Activated CD4-positive, alpha-beta T cell treated with anti-CD3 and anti-CD28 coated beads, Interleukin-2, Interleukin-6, amounts not matched to agents 100 ng/mL and 50 ng/mL, durations not matched to agents 16 hours and 8 hours (primary cell): Measurements from ENCODE around the gene RDH12.
"Not testable (repeated sequence)": the region's sequence is repeated elsewhere in the genome, so short reads cannot be mapped to it uniquely, and the experiment has no call there.

Source experiments
- DNase-seq: peaks from one replicate; pipeline ENCODE4 v3.0.0-alpha.2; 2020

RDH12 gene

DNA sequence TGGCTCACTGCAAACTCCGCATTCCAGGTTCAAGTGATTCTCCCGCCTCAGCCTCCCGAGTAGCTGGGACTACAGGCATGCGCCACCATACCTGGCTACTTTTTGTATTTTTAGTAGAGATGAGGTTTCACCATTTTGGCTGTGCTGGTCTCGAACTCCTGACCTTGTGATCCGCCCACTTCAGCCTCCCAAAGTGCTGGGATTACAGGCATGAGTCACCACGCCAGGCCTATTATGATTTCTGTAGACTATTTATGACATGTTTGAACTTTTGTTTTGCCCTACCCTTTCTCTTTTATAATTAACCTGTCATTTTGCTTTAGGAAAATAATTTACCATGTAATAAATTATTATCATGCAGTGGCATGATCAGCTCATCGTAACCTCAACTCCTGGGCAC is at the start of gene RDH12:
TSS of gene RDH12 (plus strand) at position 395 of the 400 bp plus-strand sequence. CDS start 20,757 bp downstream, outside the sequence.
- DNase-seq, result not testable (repeated sequence)

DNA sequence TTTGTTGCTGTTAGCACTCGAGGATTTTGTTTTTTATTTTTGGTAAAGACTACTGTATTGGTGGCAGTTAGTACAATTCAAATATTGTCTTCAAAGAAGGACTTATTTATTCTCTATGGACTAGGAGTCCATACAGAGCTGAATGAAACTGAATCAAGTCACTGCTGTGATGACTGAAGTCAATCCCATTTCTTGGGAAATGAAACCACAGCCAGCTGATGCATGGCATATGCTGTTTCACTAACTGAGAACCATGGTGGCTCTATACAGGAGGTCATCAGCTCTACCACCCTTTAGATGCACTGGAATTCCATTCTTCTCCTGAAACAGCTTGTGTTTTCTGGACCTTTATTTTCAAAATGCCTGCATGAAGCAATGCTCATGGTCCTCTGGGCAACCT is 49.5 kb upstream of the RDH12 start:
- no peak for DNase-seq

GRCh38 chr14:67653651-67654280 is 47.9 kb upstream of the RDH12 start:
- no peak for DNase-seq

- DNase-seq, result no peak
Observed at GRCh38 chr14:67663633-67664032, 38.1 kb upstream of the RDH12 start.

DNA sequence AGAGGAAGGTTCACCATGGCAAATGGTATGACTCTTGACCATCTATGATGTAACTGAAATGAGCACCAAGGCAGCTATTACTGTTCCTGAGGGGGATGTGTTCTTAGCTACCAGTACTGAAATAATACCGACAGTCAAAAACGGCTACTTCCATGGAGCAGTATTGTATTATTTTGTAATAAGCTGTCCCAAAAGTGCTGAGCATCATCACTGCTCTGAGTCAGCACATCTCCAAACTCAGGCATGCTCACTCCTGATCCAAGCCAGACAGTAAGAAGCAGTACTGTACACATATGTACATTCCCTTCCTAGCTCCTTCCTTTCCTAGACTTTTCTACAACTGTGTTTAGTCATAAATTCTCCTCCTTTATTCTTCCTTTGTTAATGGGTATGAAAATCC is 35.8 kb upstream of the RDH12 start:
- no peak for DNase-seq

DNA sequence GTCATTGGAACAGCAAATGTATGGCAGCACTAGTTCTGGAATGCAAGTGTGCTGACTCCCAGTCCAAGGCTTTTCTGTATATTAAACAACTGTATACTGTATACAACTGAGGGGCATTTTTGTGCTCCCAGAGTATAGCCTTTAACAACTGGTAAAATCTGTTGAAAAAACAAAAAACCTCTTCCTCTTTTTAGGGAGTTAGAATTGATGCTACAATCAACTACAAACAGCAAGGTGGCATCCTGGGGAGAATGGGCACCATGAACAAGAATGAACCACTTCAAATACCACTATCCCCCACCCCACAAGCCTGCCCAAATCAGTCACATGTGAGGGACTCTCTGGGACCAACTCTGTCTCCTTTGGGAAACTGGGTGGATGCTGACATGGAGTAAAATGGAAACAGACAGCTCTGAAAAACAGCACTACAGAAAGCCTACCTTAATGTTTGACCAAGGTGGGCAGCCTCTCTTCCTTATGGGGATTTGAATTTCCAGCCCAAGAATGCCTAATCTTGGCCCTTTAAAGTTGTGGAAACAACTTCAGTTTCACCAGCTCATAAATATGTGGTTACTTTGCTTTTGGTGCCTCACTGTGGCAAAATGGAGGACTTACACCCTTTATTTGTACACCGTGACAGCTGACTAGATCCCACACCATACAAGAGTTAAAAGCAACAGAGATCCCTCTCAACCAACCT is 34.8 kb upstream of the RDH12 start:
- DNase-seq, result peak; percentile 59

DNA sequence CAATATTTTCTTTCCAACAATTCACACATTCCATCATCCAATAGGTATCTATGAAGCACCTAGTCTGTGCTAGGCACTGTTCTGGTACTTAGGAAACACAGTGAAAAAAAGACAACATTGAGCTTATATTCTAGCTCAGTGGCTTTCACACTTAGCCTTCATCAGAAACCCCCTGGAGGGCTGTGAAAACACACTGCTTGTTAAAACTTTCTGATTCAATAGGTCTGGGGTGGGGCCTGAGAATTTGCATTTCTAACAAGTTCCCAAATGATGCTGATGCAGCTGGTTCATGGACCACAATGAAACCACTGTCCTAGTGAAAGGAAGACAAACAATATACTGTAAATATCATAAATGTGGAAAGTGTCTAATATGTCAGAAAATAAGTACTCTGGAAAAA is 33.1 kb upstream of the RDH12 start:
- peak; percentile 50 for DNase-seq

DNA sequence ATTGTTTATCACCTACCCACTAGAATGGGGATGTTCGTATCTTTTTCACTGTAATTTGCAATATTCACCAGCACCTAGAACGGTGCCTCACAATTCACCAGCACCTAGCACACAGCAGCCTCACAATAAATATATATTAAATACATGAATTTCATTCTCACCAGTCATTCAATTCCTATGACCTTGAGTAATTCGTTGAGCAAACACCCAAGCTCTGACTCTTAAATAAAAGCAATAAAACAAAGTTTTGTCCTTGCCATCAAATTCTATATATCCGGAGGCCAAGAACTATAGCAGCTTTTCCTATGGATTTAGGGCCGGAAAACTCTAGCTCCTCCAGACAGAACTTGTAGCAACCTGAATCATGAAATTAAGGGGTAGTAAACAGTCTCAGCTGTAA is 28.2 kb upstream of the RDH12 start:
- no peak for DNase-seq

GRCh38 chr14:67674139-67674479 is 27.6 kb upstream of the RDH12 start:
- DNase-seq, result peak; percentile 60

DNA sequence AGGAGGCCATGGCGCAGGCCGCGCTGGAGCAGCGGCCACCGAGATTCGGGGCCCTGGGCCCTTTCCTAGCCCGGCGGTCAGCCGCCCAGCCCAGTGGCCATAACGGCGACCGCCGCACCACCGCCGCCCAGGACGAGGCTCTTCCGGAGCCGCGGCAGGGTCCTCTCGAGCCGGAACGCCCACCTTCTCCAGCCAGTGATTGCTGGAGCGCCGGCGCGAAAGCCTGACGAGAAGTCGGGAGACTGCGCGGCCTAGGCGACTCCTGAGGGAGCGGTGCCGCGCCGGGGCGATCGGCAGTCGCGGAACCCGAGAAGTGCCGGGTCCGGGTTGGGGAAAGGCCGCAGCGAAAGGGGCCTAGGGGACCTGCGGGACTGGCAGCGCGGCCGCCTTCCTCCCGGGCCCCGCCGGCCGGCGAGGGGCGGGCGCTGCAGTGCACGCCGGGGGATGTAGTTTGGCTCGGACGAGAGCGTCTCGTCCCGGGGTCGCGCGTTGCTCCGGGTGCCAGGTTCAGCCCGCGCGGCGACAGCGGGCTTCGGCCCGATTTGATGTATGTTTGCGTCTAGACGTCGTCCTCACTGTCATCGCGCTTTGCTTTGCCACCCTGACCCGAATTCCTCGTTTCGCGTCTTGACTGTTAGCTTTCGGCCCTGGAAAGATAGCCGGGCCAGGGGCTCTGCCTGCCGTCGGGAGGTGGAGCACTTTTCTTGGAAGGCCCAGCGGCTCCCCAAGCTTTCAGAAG is 27.0 kb upstream of the RDH12 start, which contains the start of gene VTI1B:
TSS of gene VTI1B (minus strand) at position 153 of the 739 bp plus-strand sequence. CDS start at position 10, 143 bp downstream.
- peak; percentile 82 for DNase-seq

GRCh38 chr14:67675219-67675582 is 26.5 kb upstream of the RDH12 start:
- no peak for DNase-seq

GRCh38 chr14:67679006-67679405 is 22.7 kb upstream of the RDH12 start:
- no peak for DNase-seq

GRCh38 chr14:67680121-67680602 is 21.5 kb upstream of the RDH12 start:
- DNase-seq, result peak; percentile 87

- no peak for DNase-seq
Observed at GRCh38 chr14:67680941-67681340, 20.7 kb upstream of the RDH12 start.

DNA sequence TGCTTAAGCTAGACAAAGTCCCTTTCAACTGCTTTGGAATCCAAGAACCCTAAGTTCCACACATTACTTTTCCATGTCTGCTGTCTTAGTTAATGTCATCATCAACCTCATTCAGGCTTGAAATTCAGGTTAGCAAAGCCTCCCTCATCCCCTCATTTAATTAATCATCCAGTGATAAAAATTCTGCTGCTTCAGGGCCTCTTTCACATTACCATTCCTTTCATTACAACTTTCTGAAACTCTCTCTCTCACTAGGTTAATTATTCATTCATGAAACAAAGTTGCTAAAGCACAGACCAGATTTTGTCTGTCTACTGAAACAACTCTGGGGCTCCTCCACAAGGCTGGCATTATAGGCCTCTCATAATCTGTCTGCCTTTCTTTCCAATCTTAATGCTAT is 17.8 kb upstream of the RDH12 start:
- DNase-seq, result no peak

GRCh38 chr14:67690011-67690410 is 11.7 kb upstream of the RDH12 start:
- no peak for DNase-seq

- DNase-seq, result peak; percentile 92
Observed at GRCh38 chr14:67694791-67695393, 6.8 kb upstream of the RDH12 start.

- peak; percentile 93 for DNase-seq
Observed at GRCh38 chr14:67695394-67695949, 6.2 kb upstream of the RDH12 start, which contains the start of gene RDH11. Gene RDH11, minus strand, starts transcription at chr14:67695764. Its CDS starts 61 bp downstream, at chr14:67695703.

DNA sequence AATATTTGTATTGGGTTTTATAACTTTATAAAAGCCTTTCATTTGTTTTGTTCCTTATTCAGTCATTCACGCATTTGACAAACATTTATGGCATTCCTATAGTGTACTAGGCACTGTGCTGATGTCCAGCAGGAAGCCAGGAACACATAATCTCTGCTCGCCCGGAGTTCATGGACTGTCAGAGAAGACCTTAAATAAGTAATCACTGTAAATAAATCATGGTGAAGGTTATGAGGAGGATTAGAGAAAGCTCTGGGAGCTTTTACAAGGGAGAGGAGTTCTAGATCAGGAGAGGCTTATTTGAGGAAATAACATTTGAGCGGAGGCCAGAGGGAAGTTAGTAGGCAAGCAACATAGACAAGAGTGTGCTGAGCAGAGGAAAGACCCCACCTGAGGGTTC is 4.7 kb upstream of the RDH12 start:
- DNase-seq, result no peak

DNA sequence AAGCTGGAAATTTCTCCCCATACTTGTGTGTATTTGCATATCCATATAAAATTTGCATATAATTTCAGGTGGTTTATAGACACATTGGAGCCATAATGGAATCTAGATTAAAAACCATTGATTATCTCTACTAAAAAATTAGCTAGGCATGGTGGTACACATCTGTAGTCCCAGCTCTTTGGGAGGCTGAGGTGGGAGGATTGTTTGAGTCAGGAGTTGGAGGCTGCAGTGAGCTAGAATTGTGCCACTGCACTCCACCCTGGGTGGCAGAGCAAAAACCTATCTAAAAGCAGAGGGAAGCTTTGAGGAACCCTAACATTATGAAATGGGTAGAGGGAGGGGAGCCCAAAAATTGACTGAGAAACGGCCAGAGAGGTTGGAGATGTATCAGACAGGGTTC is 3.5 kb upstream of the RDH12 start:
- DNase-seq, result no peak

DNA sequence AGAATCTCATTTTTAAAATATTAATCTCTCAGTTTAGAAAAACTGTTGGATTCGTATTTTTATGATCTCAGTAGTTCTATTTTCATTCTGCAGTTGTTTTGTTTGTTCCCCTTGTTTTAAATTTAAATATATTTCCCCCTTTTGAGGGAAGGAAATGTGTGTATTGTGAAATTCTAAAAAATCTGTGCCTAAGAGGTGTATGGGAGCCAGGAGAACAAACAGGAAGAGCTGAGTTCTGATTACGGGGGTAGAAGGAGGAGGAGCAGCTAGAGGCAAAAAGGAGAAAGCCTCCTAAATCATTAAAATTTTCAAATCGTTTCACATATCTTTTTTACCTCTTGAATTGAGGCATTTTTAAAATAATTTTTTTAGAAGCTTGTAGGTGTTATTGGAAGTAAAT is 2.3 kb downstream of the RDH12 start:
- no peak for DNase-seq

DNA sequence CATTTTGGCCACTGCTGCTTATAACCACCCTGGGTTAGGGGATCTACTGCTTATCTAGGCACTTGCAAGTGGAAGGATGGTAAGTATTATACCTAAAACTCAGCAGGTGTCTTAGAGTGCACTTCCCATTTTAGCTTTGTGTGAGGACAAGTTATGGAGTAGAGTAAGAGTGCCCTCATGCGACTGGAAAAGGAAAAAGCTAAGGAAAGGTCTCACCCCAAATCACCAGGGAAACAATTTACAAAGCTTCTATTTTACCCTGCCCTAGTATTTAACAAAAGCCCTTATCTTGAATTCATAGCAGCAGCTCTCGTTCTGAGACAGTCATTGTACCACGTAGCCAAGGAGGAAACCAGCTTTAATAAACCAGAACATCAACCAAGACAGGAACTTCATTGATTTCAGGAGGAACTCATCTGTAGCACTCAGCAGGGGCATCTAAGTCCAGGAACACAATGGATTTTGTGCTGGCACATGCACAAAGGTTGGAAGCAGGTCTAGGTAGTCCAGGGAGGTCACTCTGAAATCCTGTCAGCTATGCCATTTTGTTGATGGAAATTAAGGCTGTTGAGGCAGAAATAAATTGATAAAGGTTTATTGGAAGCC is 2.9 kb downstream of the RDH12 start:
- peak; percentile 60 for DNase-seq

DNA sequence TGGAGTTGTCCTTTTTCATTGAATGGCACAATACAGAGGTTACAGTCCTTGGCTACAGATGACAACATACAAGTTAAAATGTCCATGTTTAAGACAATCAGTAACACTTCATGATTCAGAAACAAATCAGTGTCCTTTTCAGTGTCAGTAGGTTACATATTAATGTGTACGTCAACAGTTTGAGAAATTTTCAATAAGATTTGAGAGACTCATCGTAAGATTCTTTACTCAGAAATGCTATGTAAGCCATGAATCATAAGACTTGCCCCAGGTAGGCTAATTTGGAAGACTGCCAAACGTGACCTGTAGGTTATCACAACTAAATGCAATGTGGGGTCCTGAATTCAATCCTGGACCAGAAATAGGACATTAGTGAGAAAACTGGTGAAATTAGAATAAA is 3.5 kb downstream of the RDH12 start:
- no peak for DNase-seq
